Stimulated activated naive CD4-positive, alpha-beta T cell treated with Interleukin-2 at 50 U/mL for 16 hours (primary cell): Measurements from ENCODE around the gene MYCN.
"Not testable (repeated sequence)": the region's sequence is repeated elsewhere in the genome, so short reads cannot be mapped to it uniquely, and the experiment has no call there.

ENCODE experiments used
- DNase-seq: peaks from one replicate; lab custom pipeline; 2025; lab: John Stamatoyannopoulos, UW

The MYCN gene

DNA sequence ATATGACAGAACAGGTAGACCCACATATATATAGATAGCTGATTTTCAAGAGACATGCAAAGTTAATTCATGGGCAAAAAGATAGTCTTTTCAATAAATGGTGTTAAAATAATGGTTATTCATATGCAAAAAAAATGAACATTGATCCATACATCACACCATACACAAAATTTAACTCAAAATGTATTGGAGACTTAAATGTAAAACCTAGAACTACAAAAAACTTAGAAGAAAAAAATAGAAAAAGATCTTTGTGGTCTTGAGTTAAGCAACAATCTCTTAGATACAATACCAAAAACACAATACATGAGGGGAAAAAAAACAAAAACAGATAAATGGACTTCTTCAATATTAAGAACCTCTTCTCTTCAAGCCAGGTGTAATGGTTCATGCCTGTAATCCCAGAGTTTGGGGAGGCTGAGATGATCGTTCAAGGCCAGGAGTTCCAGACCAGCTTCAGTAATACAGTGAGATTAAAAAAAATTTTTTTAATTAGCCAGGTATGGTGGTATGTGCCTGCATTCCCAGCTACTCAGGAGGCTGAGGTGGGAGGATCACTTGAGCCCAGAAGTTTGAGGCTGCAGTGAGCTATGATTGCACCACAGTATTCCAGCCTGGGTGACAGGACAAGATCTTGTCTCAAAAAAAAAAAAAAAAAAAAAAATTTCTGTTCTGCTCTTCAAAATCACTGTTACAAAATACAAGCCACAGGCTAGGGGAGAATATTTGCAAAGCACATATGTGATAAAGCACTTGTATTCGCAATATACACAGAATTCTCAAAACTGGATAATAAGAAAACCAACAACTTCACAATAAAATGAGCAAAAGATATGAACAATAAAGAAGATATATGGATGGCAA is 32.7 kb upstream of the MYCN start:
- DNase-seq: no peak

DNA sequence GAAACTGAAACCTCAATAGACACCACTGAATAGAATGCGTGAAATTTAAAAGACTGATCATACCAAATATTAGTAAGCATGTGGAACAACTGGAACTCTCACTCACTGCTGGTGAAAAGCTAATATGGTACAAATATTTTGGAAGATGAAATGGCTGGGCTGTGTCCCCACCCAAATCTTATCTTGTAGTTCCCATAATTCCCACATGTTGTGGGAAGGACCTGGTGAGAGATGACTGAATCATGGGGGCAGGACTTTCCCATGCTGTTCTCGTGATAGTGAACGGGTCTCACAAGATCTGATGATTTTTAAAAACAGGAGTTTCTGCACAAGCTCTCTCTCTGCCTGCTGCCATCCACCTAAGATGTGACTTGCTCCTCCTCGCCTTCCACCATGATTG is 32.0 kb upstream of the MYCN start:
- DNase-seq: no peak

DNA sequence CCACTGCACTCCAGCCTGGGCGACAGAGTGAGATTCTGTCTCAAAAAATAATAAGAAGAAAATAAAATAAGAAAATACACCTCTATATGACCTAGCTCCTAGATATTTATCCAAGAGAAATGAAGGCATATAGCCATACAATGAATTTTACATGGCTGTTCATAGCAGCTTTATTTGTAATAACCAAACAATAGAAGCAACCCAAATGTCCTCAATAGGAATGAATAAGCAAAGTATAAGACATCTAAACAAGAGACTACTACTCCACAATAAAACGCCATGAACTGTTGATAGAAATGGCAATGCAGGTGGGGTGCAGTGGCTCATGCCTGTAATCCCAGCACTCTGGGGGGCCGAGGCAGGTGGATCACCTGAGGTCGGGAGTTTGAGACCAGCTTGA is 31.2 kb upstream of the MYCN start:
- no peak for DNase-seq

DNA sequence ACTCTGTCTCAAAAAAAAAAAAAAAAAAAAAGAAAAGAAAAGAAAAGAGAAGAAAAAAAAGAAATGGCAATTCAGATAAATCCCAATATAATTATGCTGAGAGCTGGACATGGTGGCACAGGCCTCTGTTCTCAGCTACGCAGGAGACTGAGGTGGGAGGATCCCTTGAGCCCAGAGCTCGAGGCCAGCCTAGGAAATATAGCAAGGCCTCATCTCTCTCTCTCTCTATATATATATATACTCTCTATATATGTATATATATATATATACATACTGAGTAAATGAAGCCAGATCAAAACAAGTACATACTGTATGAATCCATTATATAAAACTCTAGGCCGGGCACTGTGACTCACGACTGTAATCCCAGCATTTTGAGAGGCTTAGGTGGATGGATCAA is 30.6 kb upstream of the MYCN start:
- no peak for DNase-seq

DNA sequence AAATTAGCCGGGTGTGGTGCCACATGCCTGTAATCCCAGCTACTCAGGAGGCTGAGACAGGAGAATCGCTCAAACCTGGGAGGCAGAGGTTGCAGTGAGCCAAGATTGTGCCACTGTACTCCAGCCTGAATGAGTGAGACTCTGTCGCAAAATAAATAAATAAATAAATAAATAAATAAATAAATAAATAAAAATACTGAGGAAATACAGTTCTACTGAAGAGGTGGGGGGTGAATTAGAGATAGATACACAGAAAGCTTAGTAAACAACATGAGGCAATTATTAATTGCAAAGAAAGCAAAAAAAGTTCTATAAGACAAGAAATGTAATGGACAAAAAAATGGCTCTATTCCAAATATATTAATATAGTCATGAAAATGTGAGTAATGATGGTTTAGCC is 29.1 kb upstream of the MYCN start:
- not testable (repeated sequence) for DNase-seq

DNA sequence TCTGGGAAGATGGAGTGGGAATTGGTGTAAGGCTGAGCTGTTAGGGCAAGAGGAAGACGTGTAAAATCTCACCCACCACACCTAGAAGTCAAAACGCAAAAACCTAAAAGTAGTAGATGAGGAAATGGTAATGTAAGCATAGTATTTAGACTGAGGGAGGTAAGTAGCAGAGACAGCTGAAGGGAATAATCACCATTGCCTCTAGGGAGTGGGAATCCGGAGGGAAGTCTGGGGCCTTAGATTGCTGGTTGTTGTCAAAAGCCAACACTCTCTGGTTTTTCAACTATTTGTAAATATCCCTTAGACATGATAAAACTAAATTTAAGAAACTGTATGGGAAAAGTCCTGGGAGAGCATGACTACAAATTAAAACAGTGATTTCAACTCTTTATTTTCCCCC is 28.7 kb upstream of the MYCN start:
- no peak for DNase-seq

DNA sequence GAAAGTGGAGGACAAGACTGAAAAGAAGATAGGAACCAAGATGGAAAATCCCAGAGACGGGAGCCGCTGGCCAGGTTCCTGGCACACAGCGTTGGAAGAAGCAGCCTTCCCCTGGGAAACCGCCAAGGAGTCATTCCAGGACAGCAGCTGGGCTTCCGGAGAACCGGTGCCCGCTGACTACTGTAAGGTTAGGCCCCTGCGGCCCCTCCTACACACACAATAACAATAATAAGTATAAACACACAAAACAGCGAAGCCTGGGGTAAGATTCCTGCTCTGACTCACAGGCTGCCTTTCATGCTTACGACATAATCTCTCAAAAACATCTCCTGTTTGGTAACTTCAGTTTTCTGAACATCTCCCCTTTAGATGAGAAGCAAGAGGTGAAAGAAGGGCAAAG is 28.1 kb upstream of the MYCN start:
- DNase-seq: no peak

DNA sequence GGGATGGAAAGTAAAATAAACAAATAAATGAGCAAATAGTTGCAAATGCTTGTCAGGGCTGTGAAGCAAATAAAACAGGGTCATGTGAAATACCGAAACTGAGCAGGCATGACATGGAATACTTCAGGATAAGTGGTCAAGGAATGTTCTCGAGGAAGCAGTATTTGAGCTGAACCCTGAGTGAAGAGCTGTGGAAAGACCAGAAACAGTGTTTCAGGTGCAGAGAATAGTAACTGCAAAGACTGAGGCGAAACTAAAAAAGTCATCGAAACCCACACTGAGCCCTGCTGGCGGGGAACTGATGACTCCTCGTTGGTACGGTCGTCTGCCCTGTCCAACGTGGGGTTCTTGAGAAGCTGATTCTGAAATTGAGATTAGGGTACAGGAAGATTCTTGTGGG is 27.2 kb upstream of the MYCN start:
- DNase-seq: no peak

DNA sequence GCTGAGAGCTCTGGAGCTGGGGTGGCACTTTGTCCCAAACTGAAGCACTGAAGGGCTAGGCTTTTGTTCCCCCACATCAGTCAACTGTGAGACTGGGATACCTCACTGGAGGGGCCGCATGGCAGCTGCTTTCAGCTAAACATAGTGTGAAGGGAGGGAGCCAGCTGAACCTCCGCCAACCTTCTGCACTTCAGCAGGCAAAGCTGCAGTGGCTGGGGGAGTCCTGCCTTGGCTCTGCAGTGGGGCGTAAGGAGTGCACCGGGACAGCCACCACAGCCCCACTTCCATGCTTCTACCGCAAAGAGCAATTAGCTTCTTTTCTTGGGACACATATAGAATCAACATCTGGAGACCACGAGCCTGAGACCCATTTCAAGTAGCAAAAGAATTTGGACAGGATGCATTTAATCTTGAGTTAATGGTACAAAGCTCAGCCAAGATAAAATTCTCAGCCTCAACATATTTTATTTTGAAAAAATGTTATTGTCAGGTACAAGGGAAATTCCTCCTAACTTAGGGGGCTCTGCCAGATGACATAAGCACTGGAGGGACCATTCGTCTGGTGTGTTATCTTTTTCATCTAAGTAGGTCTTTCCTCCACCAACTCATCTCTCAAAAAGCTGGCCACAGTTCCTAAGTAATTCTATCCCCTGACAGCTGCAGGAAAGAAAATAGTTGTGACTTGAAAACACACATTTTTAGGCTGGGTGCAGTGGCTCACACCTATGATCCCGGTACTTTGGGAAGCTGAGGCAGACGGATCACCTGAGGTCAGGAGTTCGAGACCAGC is 25.6 kb upstream of the MYCN start:
- DNase-seq: no peak

DNA sequence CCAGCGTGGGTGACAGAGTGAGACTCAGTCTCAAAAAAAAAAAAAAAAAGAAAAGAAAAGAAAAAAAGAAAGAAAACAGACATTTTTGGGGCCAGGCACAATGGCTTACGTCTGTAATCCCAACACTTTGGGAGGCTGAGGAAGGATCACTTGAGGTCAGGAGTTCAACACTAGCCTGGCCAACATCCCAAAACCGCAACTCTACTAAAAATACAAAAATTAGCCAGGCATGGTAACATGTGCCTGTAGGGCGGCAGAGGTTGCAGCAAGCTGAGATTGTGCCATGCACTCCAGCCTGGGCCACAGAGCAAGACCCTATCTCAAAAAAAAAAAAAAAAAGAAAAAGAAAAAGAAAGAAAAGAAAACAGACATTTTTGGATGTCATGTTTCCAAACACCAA is 24.8 kb upstream of the MYCN start:
- DNase-seq: not testable (repeated sequence)

DNA sequence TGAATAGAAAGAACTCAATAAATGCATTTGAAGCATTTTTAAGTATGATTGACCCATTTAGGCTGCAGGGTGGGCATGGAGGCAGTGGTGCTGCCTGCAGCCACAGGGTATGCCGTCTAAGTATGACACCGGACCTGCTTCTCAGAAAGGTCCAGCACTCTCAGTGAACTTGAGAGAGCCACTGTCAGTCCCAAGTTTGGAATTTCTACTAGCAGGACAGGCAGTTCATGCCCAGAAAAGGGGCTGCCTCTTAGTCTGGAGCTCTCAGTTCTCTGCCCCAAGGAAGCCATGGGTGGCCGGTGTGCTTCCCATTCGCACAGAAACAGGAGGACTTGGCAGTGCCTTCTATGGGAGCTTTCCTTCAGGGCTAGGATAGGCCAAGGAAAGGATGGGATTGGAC is 24.0 kb upstream of the MYCN start:
- no peak for DNase-seq

DNA sequence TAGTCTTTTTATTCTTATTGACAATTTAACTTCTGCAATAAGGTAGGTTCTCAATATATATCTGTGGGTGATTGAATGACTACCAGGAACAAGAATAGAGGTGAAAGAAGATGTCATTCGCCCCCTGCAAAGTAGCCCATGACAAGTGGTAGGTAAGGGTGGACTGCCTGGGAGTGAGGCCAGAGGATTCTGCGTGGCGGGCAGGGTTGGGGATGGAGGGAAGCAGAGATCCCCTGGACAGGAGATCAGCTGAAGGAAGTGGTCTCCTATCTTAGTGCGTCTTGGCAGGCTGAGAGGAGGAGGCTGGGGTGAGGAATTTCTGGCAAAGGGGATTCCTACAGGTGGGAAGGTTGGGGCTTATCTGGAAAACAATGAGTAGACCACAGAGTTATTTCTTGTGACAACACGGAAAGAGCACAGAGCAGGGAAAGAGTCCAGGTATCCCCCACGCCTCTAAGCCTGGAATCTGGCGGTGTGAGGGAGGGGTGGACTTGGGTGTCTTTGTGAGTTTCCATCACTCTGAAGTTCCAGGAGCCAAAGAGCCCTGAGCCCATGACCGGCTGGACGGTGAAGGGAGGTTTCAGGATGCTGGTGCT is 21.5 kb upstream of the MYCN start:
- DNase-seq: no peak

DNA sequence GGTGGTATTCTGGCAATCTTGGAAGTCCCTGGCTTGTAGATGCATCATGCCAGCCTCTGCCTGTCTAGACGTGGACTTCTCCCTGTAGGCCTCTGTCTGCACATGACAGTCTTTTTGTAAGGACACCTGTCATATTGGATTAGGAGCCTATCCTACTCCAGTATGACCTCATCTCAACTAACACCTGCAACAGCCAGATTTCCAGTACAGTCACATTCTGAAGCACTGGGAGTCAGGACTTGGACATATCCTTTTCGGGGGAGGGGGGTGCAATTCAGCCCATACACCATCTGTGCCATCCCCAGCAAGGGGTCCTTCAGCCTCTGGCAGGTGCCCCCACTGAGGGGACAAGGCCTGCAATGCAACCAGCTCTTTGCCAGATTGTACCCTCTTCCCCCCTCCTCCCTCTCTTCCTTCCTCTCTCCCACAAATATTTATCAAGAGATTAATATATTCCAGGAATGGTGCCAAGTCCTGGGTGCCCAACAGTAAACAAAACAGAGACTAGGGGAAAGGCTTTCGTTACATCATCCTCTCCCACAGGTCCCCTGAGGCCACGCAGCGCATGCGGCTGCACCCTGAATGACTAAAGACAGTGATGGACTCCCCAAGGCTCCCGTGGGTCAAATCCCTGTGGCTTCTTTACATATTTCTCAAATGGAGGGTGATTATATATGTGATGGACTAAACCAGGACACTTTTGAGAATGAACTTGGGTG is 20.5 kb upstream of the MYCN start:
- no peak for DNase-seq

DNA sequence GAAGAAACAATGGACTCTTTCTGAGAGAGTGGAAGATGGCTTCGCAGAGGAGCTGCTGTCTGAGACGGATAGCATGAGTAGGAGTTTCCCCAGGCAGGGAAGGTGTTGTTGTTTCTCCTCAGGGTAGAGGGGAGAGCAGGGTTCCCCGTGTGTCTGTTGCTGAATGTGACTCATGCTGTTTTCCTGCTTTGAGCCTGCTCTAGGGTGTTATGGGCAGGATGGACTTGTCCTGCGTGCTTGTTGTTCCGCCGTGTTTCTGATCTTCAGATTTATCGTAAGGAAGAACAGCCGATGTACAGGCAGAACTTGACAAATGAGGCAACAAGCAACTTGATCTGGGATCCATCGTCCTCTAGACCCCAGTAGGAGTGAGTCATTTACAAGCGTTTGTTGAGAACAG is 19.7 kb upstream of the MYCN start:
- no peak for DNase-seq

DNA sequence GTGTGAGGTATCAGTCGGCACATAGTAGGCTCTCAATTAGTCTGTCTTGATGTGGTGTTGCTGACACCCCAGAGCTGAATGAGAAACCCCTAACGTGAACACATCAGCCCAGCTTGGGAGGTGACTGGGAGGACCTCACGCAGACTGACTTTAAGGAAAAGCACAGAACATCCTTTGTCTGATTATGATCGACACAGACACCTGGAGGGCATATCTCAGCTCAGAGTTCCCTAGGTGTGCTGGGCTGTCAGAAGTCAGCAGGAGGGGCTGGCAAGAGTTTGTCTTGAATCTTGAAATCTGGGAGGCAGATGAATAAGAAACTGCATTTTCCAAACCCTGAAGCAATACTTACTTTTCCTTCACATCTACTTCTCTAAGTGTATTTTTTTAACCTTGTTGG is 16.8 kb upstream of the MYCN start:
- DNase-seq: no peak

DNA sequence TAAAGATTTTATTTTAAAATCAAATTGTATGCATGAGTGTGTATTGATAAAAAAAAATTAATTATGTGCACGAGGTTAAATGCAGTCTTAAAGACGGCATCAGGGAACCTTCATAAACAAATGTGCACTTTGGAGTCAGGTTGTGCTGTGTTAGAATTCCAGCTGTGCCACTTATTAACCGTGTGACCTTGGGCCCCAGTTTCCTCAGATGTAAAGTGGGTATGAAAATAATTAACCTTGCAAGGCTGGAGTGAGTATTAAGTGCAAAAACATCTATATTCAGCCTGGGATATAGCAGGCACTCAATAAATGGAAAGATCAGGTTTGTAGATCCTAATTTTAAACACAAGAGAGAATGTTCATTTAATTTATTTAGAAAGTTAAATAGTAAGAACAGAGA is 14.5 kb upstream of the MYCN start:
- no peak for DNase-seq

DNA sequence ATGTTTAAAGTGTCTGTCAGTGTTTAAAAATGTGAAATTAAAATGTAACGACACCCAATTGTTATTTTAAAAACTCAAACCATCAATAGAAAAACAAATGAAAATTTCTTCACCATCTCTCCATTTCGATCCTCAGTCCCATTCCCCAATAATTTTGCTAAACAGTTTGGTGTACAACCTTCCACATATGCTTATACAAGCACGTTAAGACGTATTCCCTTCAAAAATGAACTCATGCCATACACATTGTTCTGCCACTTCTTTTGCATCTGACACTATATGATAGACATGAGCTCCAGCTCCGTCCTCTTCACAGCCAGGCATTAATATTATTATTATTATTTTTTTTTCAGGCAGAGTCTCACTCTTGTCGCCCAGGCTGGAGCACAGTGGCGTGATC is 14.1 kb upstream of the MYCN start:
- no peak for DNase-seq

DNA sequence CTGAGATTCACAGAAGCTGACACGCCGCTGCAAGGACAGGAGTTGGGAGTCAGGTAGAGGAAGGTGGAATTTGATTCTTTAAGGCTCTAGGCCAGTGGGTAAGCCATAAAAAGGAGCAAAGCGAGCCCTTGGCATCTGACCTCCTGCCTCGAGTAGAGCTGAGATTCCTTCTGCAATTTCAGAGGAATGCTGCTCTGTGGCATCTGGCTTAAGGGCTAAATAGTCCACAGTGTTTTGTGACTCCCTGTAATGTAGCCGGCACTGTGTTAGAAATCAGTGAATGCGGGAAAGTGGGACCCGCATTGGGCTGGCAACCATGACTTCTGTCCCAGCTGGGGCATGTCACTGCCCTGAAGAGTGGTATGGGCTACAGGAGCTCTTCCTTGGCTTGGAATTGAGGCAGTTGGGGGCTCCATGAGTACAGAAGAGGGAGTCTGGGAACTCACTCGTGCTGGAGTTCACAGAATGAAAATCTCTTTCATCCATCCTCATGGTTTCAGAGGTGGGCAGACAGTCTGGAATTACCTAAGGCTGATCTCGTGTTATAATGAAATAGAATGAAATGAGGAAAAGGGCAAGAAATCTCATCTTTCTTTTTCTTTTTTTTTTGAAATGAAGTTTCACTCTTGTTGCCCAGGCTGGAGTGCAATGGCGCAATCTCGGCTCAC is 12.7 kb upstream of the MYCN start:
- no peak for DNase-seq

DNA sequence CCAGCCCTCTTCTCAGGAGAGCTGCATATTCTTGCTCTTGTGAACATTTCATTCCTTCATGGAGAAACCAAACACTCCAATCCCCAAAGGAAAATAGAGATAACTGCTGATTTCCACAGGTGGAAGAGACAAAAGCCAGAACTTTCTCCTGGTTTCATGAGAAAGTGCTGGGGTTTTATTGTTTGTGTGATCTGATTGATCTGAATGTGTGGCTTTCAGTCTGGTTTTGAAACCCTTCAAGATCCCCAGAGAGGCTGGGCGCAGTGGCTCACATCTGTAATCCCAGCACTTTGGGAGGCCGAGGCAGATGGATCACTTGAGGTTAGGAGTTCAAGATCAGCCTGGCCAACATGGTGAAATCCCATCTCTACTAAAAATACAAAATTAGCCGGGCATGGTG is 11.3 kb upstream of the MYCN start:
- not testable (repeated sequence) for DNase-seq

DNA sequence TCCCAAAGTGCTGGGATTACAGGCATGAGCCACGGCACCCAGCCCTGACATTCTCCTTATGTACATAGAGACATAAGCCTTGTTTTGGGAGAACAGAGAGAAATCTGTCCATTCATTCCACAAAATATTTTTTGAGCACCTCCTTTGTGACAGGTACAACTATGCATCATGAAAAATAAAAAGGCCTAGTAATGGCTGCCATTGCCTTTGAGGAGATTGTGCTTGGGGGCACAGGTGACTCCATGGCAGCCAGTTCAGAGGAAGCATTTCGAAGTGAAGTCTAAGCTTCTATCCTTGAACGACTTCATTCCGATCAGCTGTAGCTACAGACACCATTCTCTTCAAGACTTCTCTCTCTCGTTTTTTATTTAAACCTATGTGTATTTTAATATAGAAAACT is 10.5 kb upstream of the MYCN start:
- DNase-seq: no peak

DNA sequence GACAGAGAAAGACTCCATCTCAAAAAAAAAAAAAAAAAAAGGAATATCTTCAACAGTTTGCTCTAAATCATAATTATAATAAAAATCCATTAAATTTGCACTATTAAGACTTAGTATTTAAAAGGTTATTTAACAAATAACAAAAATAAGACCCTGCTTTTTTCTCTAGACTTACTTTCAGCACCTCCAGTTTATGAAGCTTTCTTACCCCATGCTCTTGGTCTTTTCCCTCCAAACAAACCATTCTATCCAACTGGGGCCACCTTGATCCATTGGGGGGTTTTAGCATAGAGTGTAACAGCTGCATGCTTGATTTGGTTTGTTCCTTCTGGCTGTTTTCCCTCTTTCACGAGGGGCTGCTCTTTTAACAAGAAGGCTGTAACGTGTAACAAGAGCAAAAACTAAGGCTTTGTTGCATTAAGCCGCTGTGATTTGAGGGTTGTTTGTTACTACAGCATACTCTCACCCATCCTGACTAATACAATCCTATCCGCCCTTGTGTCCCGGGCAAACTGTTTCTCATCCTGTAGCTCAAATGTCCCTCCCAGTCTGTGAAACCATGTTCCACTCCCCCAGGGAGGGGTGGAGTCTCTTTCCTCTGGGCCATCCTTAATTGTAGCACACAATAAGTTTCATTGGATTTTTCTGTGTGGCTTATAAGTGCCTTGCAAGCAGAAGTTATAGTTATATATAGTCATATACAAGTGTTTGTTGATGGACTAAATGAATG is 9.6 kb upstream of the MYCN start:
- DNase-seq: no peak
